HG02678 (cell line): Measurements from ENCODE around the gene CRYGN.

ENCODE experiments used
- ATAC-seq: cut with Tn5 transposase; IDR thresholded peaks from one replicate; pipeline ENCODE4 v1.9.1; 2021; ENCODE audit warnings: mild to moderate bottlenecking, moderate library complexity; ENCODE audit not compliant: unreplicated experiment

Gene CRYGN, protein sequence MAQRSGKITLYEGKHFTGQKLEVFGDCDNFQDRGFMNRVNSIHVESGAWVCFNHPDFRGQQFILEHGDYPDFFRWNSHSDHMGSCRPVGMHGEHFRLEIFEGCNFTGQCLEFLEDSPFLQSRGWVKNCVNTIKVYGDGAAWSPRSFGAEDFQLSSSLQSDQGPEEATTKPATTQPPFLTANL

DNA sequence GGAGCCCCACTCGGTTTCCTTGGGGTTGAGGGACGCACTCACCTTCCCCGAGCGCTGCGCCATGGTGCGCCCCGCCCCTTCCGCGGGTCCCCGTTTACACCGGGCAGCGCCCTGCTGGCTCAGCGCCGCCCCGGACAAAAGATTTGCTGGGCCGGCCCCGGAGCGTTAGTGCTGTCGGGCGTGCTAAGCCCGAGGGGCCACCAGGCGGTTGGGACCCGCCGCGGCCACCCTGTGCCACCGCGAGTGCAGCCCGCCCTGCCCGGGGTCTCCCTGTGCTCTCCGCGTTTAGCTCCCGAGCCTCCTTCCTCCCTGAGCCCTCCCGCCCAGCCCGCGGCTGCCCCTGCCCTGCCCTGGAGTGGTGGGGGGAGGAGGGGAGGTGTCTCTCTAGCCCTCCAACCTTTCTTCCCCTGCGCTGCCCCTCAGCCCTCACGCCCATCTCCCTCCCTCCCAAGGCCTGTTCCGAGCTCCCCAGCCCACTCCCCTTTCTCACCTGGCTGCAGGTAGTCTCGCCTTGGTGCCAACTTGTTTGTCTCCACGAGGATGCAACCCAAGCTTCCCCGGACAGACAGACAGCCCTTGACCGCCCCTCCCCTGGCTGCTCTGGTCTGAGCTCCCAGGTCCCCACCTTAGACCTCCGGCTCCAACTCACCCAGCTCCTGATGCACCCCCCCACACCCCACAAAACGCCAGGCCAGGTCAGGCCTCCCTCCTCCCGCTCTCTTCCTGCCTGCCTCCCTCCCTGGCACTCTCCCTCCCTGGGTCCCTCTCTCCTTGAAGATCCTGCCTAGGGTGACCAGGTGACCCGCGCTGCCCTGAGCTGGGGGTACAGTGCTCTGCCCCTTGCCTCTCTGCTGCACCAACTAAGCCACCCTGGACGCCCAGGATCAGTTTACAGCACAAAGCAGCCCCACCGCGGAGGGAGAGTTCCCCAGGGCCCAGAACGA is at the start of gene CRYGN:
Gene CRYGN (minus strand): TSS at position 287 of the 944 bp plus-strand sequence. CDS start 224 bp downstream, at position 63.
- ATAC-seq = no peak

DNA sequence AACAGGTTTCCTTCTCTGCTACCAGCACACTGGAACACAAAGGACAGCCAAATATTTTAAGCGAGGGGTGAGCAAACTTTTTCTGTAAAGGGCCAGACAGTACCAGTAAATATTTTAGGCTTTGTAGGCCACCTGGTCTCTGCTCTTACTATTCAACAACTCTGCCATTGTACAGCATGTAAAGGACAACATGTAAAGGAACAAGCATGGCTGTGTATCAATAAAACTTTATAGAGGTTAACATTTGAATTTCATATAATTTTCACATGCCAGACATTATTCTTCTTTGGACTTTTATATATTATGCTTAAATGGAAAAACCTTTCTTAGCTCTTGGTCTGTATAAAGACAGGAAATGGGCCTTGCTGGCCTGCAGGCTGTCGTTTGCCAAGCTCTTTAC is 49.6 kb upstream of the CRYGN start:
- no peak for ATAC-seq

DNA sequence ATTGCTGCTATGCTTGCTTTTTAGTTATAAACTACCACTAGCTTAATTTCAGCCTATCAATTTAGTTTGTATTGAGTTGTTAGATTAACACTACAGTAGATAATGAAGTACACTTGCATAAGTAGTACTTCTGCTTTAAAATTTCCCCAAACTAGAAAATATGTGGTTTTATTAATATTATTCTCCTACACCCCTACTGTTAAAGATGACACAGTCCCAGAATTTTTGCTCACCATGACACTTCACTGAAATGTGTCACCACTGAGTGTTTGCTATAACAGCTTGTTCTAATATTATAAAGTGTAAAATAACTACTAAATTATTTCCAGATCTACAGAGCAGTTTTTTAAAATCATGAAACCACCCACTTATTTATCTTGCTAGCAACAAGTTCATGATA is 48.2 kb upstream of the CRYGN start:
- ATAC-seq = no peak

DNA sequence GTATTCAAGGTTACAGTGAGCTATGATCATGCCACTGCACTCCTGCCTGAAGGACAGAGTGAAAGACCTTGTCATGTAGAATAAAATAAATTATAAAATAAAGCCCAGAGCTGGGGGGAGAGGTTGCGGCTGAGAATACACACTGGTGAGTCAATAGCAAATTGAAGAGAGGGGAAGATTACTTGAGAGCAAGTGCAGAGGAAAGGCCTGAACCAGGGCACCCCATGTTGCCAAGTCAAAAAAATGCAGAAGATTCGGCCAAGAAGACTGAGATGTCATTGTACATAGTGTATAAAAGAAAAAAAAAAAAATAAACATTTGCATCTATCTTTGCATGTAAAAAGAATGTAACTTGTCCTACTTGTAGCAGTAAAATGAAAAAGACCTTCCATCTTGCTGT is 47.3 kb upstream of the CRYGN start:
- no peak for ATAC-seq

DNA sequence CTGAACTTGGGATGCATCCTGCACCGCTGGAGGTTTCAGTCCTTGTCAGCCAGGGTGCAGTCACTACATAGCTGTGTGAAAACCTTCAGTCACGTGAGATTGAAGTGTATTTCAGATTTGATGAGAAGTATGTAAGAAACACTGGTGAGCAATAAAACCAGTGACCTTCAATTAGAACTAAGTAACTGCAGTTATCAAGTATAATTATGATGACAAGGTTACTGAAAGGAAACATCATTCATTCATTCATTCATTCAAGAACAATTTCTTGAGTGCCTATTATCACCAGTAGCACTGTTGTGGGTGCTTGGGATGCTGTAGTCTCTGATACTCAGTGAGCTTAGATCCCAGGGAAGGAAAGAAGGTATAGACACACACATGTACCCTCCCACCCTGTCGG is 46.1 kb upstream of the CRYGN start:
- ATAC-seq = no peak

DNA sequence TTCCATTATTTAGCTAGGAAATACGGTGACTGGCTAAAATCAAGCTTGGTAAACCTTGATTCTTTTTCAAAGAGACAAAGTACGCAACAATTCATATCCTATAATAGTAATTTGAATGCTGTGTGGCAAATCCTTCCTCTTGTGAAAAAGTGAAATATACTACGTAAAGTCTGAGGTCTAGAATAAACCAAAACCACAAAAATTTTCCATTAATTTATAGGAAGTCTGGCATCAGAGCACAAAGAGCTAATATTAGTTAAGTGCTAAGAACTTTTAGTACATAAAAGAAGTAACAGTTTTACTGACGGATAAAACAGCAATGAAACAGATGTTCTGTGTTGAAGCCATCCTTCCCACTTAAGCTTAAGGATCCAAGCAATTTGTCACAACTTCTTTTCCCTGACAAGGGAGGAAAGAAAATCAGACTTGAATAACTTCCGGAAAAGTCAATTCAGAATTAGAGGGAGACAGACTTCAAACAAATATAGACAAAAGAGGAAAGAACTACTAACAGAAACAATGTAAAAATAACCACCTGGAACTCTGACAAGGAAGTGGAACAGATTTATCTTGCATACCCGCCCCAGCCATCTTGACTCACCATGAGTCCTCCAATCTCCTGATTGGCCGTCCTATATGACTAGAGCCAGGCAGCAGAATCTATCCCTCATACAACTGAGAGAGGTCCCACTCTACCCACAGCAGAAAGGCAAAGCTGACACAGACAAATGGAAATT is 45.2 kb upstream of the CRYGN start:
- ATAC-seq = no peak

DNA sequence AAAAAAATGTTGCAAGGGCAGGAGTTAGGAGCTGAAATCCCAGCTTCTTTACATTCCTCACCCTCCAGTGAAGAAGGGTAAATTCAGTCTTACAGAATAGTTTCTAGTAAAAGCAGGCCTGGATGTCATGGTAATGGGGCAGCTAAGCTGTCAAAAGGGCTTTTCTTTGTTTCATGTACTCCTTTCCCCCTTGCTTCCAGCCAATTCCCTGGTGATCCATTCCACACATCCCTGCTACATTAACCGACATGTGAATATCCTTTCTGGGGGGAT is 43.7 kb upstream of the CRYGN start:
- no peak for ATAC-seq

DNA sequence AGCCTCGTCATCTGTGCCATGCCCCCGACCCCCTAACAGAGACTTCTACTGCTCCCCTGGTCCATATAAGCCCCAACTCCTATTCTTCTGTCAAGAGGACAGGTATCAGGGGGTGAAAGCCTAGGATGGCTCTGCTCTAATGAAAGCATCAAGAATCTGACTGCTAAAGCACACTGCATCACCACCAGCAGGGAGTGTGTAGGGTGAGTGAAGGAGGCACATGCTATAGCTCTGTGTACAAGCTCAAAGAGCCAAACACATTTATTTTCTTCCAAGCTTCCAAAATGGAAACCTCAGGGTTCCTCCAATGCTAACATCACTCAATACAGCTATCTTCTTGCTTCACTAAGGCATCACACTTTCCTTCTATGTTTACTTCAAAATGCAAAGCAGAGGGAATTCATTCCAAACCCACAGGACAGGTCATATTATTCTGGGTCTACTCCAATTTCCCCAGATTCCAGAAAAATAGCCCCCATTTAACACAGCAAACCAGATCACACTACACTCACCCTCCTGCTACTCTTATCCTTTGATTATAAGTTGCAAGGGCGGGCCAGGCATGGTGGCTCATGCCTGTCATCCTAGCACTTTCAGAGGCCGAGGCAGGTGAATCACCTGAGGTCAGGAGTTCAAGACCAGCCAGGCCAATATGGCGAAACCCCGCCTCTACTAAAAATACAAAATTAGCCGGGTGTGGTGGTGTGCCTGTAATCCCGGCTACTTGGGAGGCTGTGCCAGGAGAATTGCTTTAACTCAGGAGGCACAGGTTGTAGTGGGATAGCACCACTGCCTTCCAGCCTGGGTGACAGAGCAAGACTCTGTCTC is 43.2 kb upstream of the CRYGN start:
- ATAC-seq = no peak

DNA sequence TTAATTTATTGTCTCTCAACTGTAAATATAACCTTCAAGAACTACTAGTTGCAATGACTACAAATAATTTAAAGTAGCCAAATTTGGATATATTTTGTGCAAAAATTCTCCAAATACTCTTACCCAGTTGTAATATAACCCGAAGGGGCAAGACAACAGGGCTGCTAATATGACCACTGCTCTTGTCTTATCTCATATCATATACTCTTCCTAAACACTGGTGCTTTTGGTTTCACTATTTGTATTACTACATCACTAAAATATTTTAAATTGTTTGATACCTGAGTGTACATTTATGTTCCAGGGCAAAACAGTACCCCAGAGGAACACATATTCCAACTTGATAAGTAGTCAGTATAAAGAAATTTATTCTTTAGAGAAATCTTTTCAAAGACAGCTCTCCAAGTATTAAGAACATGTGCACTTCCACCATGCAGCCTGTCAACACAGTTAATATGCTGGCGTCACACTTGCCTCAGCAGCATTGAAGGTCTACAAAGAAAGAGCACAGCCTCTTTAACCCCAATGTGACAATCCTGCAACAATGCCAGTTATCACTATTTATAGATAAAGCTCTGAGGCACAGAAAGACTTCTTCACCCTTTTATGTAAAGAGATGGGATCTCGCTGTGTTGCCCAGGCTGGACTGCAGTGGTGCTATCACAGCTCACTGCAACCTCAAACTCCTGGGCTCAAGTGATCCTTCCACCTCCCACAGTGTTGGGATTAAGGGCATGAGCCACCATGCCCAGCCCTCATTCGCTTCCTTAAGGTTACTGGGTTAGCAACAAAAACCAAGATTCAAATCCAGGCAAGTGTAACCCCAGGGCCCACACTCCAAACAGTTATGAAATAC is 41.9 kb upstream of the CRYGN start:
- no peak for ATAC-seq

DNA sequence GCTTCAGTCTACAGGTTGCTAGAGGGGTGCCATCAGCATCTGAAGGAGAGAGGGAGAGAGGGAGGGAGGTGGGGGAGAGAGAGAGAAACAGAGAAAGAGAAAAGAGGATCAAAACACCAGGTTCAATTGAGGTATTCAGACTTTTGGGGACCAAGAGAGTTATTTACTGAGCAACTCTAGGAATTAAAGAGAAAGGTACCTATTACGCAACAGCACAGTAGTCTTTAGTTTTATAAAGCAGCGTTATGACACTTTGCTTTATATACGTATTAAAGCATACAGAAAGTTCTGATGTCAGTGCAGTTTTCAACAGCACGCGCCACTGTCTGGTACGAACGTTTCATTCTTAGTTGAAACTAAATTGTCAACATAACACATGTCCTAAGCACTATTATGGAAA is 37.9 kb upstream of the CRYGN start:
- no peak for ATAC-seq

DNA sequence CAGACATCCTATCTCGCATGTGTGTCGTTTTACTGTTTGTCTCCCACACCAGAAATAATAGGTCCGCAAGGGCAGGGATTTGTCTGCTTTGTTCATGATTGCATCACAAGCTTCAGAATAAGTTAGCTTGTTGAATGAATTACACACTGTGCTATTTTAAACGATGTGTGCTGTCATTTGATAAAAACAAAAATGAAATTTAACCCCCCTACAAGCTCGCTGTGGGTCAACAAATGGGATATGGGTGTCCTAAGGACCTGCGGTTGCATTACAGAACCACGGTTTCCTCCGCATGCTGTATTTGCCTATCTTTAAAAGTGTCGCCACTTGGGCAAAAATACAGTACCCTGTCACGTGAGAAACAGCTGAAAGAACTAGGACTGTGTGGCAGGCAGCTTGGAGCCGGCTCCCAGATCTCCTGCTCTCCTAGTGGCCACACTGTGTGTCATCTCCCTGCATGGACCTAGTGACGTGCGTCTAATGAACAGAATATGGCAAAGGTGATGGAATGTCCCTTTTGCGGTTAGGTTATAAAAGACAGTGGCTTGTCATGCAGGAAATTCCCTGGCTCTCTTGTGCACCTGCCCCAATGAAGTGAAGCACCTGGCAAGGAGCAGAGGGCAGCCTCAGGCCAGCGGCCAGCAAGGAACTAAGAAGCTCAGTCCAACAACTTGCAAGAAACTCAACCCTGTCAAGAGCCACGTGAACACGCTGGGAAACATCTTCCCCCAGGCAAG is 32.9 kb upstream of the CRYGN start:
- ATAC-seq = peak; percentile 40

DNA sequence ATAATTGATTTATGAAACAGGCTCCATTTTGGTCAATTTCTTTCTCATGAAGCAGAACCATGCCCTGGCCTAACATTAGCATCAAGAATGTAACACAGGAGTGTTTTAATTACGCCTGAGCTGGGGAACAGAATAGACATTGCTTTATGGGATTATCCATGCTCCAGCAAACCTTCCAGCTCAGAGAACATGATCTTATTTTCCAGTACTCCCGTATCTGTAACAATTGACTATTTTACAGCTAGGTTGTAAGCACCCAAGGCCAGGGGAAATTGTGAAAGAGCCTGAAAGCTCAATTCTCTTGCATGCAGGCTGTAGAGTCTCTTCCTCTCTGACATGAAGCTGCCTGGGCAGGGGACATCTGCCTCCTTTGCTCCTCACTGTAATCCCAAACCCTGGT is 30.8 kb upstream of the CRYGN start:
- ATAC-seq = no peak

DNA sequence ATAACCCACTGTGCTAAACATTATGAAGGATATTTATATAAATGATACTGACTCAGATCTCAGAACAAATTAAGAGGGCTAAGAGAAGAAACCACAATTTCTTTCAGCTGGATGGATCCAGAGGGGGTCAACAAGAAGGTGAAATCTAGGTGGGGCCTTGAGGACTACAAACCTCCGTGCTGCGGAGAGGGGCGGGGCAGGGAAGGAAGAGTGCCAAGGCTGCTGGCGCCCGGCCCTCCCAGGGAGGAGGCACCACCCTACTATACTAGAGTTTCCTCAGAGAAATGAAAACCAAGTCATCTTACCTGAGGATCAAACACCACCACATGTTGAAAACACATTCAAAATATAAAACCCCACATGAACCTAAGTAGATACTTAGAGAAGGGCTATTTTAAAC is 29.3 kb upstream of the CRYGN start:
- no peak for ATAC-seq

DNA sequence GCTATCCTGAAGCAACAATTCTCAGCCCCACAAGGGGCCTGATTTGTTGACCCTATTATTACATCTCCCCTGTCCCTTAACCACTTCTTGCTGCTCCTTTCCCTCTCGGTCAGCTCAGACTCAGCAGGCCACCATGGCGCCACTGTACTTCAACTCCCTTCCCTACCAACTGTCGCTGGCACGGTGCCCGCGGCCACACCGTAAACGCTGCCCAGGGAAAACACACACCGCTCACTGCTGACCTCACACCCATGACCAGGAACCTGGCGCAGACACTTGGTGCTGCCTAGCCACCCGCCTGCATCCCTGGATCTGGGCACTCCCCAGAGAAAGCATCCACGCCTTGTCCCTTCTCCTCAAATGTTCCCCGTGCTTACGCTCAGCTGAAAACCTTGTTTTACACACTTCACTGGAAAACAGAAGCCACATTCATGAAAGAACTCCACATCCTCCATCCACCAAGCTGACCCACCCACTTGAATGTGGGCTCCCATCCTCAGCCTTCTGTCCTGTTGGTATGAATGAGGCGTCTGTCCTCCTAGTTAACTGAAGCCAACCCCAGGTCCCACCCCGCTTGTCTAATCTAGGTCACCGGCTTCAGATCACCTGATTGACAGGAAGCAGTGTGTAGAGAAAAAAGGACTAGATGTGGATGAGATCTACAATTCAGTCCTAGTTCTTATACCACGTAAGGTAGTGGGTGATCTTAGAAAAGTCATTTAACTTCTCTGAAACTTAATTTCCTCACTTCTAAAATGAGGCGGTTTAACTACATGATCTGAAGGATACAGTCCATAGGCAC is 28.5 kb upstream of the CRYGN start:
- no peak for ATAC-seq

DNA sequence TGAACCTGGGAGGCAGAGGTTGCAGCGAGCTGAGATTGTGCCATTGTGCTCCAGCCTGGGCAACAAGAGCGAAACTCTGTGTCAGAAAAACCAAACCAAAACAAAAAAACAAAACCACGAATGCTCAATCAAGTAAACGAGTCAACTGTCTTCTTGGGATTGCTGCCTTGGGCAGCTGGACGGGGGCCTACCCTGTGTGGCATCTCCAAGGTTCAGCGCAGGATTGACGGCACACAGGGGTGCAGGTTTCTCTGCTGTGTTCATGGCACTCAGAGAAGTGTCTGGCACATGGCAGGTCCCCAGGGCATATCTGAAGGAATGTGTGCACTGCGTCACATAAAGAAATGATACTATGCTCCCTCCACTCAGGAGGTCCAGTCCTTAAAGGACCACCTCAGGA is 25.2 kb upstream of the CRYGN start:
- no peak for ATAC-seq

DNA sequence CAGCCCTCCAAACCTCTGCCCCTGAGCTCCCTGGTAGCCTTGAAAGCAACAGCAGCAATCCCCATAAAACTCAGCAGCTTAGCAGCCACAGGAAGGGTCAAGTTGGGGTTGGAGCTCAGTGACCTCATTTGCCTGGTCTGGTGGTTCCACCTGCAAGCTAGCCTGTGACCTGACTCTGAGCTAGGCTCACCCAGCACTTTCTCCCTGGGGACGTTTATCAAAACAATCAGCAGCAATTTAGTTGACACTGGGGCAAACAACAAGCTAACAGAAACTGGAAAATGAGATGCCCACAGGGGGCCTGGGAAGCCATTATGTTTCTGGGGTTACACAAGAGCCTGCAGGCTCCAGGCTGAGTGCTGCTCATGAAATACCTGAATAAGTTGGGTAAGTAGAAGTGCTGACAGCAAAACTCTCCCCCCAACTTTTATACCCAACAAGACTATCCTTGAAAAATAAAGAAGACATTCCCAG is 22.4 kb upstream of the CRYGN start:
- no peak for ATAC-seq

DNA sequence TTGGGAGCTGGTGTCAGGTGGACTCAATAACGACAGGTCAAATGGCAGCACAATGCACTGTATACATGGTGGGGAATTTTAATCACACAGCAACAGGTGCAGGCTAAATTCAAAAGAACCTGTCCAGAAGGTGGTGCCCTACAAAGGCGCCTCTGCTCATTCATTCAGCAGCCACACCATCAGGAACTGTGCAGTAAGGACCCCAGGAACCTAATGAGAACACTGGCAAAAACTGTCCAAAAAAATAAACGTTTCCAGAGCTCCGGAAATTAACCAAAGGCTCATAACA is 21.9 kb upstream of the CRYGN start:
- no peak for ATAC-seq

DNA sequence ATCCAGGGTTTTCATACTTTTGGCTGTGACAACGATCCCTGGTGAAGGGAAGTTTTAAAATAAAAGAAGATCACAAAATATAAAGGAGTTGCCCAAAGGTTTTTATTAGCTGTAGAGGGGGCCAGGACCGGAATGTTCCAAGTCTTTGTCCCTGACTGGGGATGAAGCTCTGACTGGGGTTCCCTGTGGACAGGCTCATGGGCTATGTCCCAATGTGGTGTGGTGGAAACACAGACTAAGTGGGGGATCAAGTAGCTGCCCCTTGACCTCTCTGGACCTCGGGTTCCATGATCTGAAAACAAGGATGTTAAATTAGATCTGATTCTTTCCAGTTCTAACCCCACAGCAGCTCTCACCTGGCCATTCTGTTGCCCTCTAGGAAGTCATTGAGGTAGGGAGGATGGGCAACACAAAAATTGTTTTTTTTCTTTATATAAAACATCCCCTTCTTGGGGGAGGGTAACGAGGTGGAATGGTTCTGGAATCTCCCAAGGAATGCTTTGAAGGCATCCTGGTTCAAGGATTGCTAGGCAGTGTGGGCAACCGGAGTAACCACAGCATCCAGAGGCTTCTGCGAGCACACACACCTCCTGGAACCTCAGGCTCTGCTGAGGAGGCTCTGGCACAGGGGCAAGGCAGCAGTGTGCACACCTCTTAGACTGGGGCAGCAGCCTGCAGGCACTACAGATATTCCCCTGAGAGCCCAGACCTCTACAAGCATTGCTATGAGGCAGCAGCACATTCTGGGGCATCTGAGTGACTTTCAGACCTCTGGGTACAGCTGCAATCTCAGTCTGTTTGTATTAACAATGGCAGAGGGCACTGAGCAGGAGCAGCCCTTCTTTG is 21.4 kb upstream of the CRYGN start:
- ATAC-seq = no peak
